ENCODE data around the gene SLC39A5. TPM values are rescaled to one million over a fixed set of nuclear protein-coding genes. Genes with fewer than 3 reads are reported as not detected.

SLC39A5 gene
- polyA plus RNA-seq, 1 of the 3 experiments (the other 2 are of a cell fraction), result 0.12 TPM

GRCh38 chr12:56224102-56224701 lies 5.6 kb upstream of the SLC39A5 start, which contains the start of gene NABP2:
TSS of gene NABP2 (plus strand) at chr12:56224342. CDS start at chr12:56224857, 515 bp downstream.
- CTCF ChIA-PET, result interaction anchor here (1.0 to 4.1 kb wide), 6 partner anchors 17 to 133 kb away, joined by 3 to 47 read pairs (median 15); partner anchors contain the start of genes SMARCC2 and ZC3H10
- H4K20me1 ChIP-seq (ENCODE audit: insufficient read depth), result no peaks in the 10 kb centered on the region
- POLR2A ChIA-PET, result no interaction called here
- peak; percentile 98 for DNase-seq
- no peaks in the 10 kb centered on the region for H3K9me2 ChIP-seq
- H3K4me3 ChIP-seq (ENCODE audit: low read depth in 2 of 2, low read length in 1 of 2), result peak within 1 kb of the TSS; percentile 67 to 97
- H3K9me3 ChIP-seq, result no peaks in the 10 kb centered on the region
- no peaks in the 10 kb centered on the region for H3K27me3 ChIP-seq (ENCODE audit: insufficient read depth)
- H2AFZ ChIP-seq (ENCODE audit: low read depth), result peak within 1 kb of the TSS; percentile 90
- H3K4me2 ChIP-seq, result peak within 1 kb of the TSS; percentile 91
- under 1% methylated on average over 29 of the region's 41 CpGs for WGBS (ENCODE audit: low lambda C conversion rate)
- H3K79me2 ChIP-seq (ENCODE audit: insufficient read depth), result peaks cover 20% of the 10 kb centered on the region
- H3F3A ChIP-seq (replicated peaks; ENCODE audit: insufficient read depth), result peaks cover 24% of the 10 kb centered on the region
- no peaks in the 10 kb centered on the region for H3K36me3 ChIP-seq (replicated peaks in 1 of 2; ENCODE audit: control insufficient read depth in 1 of 2, insufficient read depth in 2 of 2, low read length in 1 of 2)
- peak within 1 kb of the TSS; percentile 79 for H3K9ac ChIP-seq
- H3K4me1 ChIP-seq (ENCODE audit: control insufficient read depth in 1 of 2, insufficient read depth in 2 of 2, low read depth in 1 of 2, low read length in 1 of 2), result peaks cover 13 to 22% of the 10 kb centered on the region in 2 experiments; a peak in 2 of 4 replicates
- peak within 1 kb of the TSS; percentile 62 to 64 for H3K27ac ChIP-seq (ENCODE audit: low read depth in 2 of 2, low read length in 1 of 2)
- TF ChIP-seq MEF2A (IDR thresholded peaks at IDR 0.05; ENCODE audit: borderline replicate concordance, low read depth) (0 out of 2 replicates have a peak, but pooled peaks have one; percentile 11), CHD2 (IDR thresholded peaks at IDR 0.05; ENCODE audit: low read length, partially characterized antibody) (peak; percentile 84), PBX3 (IDR thresholded peaks at IDR 0.05) (no peak), GATA2 (CRISPR knock-in tag; IDR thresholded peaks at IDR 0.05) (no peak), ZBTB33 (IDR thresholded peaks at IDR 0.05; ENCODE audit: borderline replicate concordance, low read depth) (no peak), TEAD4 (IDR thresholded peaks at IDR 0.05; ENCODE audit: borderline replicate concordance, insufficient read depth) (peak; percentile 68; the same call in 1 of the 2 replicates), NFIC (IDR thresholded peaks at IDR 0.05; ENCODE audit: borderline replicate concordance) (peak; percentile 53), GABPA (IDR thresholded peaks at IDR 0.05; ENCODE audit: low read depth) (peak; percentile 86), ELF1 (IDR thresholded peaks at IDR 0.05) (peak; percentile 94), CTCF (IDR thresholded peaks at IDR 0.05) (peak; percentile 89), POLR2AphosphoS5 (IDR thresholded peaks at IDR 0.05; ENCODE audit: low read depth, low read length) (peak; percentile 41; the same call in 1 of the 2 replicates), RAD21 (IDR thresholded peaks at IDR 0.05; ENCODE audit: low read length) (peak; percentile 56), FOXJ3 (CRISPR knock-in tag; IDR thresholded peaks at IDR 0.05) (no peak; the same call in 1 of the 2 replicates), USF1 (IDR thresholded peaks at IDR 0.05; ENCODE audit: borderline replicate concordance, low read depth) (peak; percentile 45; the same call in 1 of the 2 replicates), SMC3 (IDR thresholded peaks at IDR 0.05; ENCODE audit: low read depth, low read length) (peak; percentile 62), SIN3A (IDR thresholded peaks at IDR 0.05; ENCODE audit: borderline replicate concordance, low read depth, low read length) (no peak; the same call in 1 of the 2 replicates), RCOR1 (IDR thresholded peaks at IDR 0.05; ENCODE audit: low read length) (no peak; the same call in 1 of the 2 replicates), NRF1 (IDR thresholded peaks at IDR 0.05; ENCODE audit: low read depth, low read length) (no peak), FOSL2 (IDR thresholded peaks at IDR 0.05; ENCODE audit: borderline replicate concordance, low read depth) (no peak), RXRA (IDR thresholded peaks at IDR 0.05; ENCODE audit: borderline replicate concordance, low read depth) (no peak), IRF3 (IDR thresholded peaks at IDR 0.05; ENCODE audit: low read depth, low read length) (peak; percentile 68), YY1 (IDR thresholded peaks at IDR 0.05; ENCODE audit: low read depth) (peak; percentile 75; the same call in 1 of the 2 replicates), JUND (IDR thresholded peaks at IDR 0.05) (no peak), MXI1 (IDR thresholded peaks at IDR 0.05; ENCODE audit: low read depth, low read length) (peak; percentile 82; the same call in 1 of the 2 replicates), TAF1 (IDR thresholded peaks at IDR 0.05; ENCODE audit: borderline replicate concordance, low read depth, low read length) (peak; percentile 32)
